GM12878 (cell line): ENCODE data around the gene MSX2. TPM values are rescaled to one million over a fixed set of nuclear protein-coding genes. Genes with fewer than 3 reads are reported as not detected.

Source experiments
- ATAC-seq: fragments of 200-7000 bp; cut with Tn5 transposase; 3 replicates; pipeline ENCODE4 v1.9.1; 2020; ENCODE audit warnings: mild to moderate bottlenecking, moderate library complexity
- BruUV-seq: library from RNA; stranded (reverse); fragments of 400-500 nt; replicated peaks from 2 replicates; lab custom pipeline; 2021; lab: Mats Ljungman, UMichigan
- CTCF ChIA-PET: fragments of 300-600 bp; sonication (Branson Sonifier 250); formaldehyde crosslinking; extraction: SDS; loops from one replicate; lab custom pipeline; 2021; ENCODE audit warnings: inconsistent platforms; lab: Yijun Ruan, JAX
- POLR2A ChIA-PET: fragments of 350-600 bp; formaldehyde crosslinking; extraction: SDS; loops from one replicate; lab custom pipeline; 2021; ENCODE audit warnings: inconsistent platforms; lab: Charles Lee
- RAD21 ChIA-PET: fragments of 300-600 bp; sonication (Branson Sonifier 250); formaldehyde crosslinking; loops from one replicate; lab custom pipeline; 2023; ENCODE audit warnings: antibody characterized with exemption; ENCODE audit not compliant: unreplicated experiment; lab: Charles Lee
- SMC1A ChIA-PET: fragments of 300-600 bp; sonication (Branson Sonifier 250); formaldehyde crosslinking; loops from one replicate; lab custom pipeline; 2023; ENCODE audit not compliant: unreplicated experiment, uncharacterized antibody; lab: Charles Lee
- DNase-seq: peaks from one replicate; pipeline ENCODE4 v3.0.0-alpha.2; 2011; ENCODE audit warnings: low read depth, low spot score
- FAIRE-seq: peaks from 3 replicates; lab custom pipeline; 2011; peaks lifted over from hg19 to GRCh38; lab: Jason Lieb, UNC
- H2AFZ ChIP-seq: 2 replicates; pipeline ENCODE4 v1.6.0; 2011; ENCODE audit warnings: low read depth, low read length, control low read depth; ENCODE audit not compliant: control insufficient read depth
- H3K27ac ChIP-seq: 2 replicates; pipeline ENCODE4 v1.5.1; 2011; ENCODE audit warnings: control low read depth; ENCODE audit not compliant: control insufficient read depth, insufficient read depth
- H3K27me3 ChIP-seq, 2 experiments: replicated peaks in 1 of 2; 2 replicates each; pipeline versions ENCODE4 v1.6.0 to v1.6.1; 2011; ENCODE audit warnings: low read length in 1 of 2; ENCODE audit not compliant: control insufficient read depth in 2 of 2, insufficient read depth in 2 of 2
- H3K36me3 ChIP-seq, 2 experiments: 2 replicates each; pipeline ENCODE4 v1.5.1; 2011; ENCODE audit warnings: low read length in 1 of 2; ENCODE audit not compliant: control insufficient read depth in 2 of 2, insufficient read depth in 2 of 2
- H3K4me1 ChIP-seq: 2 replicates; pipeline ENCODE4 v1.6.1; 2011; ENCODE audit warnings: mild to moderate bottlenecking, low read length, moderate library complexity, mixed read lengths; ENCODE audit not compliant: control insufficient read depth, insufficient read depth
- H3K4me2 ChIP-seq: 2 replicates; pipeline ENCODE4 v1.6.0; 2011; ENCODE audit warnings: control low read depth; ENCODE audit not compliant: control insufficient read depth, insufficient read depth
- H3K4me3 ChIP-seq: fragments of 200-600 bp; sonication (generic); 2 replicates; pipeline ENCODE4 v1.5.1; 2016
- H3K79me2 ChIP-seq: 2 replicates; pipeline ENCODE4 v1.6.0; 2011; ENCODE audit warnings: low read length; ENCODE audit not compliant: control insufficient read depth, insufficient read depth
- H3K9ac ChIP-seq: 2 replicates; pipeline ENCODE4 v1.8.0; 2011; ENCODE audit warnings: low read length, control low read depth, mixed read lengths; ENCODE audit not compliant: control insufficient read depth, insufficient read depth
- H3K9me3 ChIP-seq: replicated peaks from 3 replicates; pipeline ENCODE4 v1.5.1; 2011; ENCODE audit warnings: mild to moderate bottlenecking, low read length; ENCODE audit not compliant: control insufficient read depth, insufficient read depth
- H4K20me1 ChIP-seq: 2 replicates; pipeline ENCODE4 v1.6.0; 2011; ENCODE audit not compliant: control insufficient read depth, insufficient read depth
- CREM ChIP-seq: IDR thresholded peaks from 2 replicates; pipeline ENCODE4 v1.6.1; 2014; ENCODE audit warnings: antibody characterized with exemption, low read depth
- IKZF2 ChIP-seq, 2 experiments: fragments of 450-650 bp; IDR thresholded peaks; 2 replicates each; pipeline ENCODE4 v1.6.1; 2017; ENCODE audit warnings: mild to moderate bottlenecking in 2 of 2, moderate library complexity in 2 of 2
- POLR2AphosphoS5 ChIP-seq: IDR thresholded peaks from 2 replicates; pipeline ENCODE4 v1.6.1; 2011; ENCODE audit warnings: mild to moderate bottlenecking, low read length, inconsistent platforms
- RBBP5 ChIP-seq: fragments of 200-600 bp; sonication (generic); conservative IDR thresholded peaks from 2 replicates; pipeline ENCODE4 v1.6.1; 2016
- RCOR1 ChIP-seq: conservative IDR thresholded peaks from 2 replicates; pipeline ENCODE4 v1.6.1; 2012; ENCODE audit warnings: low read depth, low read length, improper control_type of control experiment
- SREBF2 ChIP-seq: IDR thresholded peaks from 2 replicates; pipeline ENCODE4 v1.6.1; 2012; ENCODE audit warnings: mild to moderate bottlenecking, low read length
- SUZ12 ChIP-seq: fragments of 200-600 bp; sonication (generic); IDR thresholded peaks from one replicate; pipeline ENCODE4 v1.6.1; 2018; ENCODE audit warnings: antibody characterized with exemption, mild to moderate bottlenecking; ENCODE audit not compliant: unreplicated experiment
- WGBS: methylation state at CpG from one replicate; pipeline ENCODE4 v1.1.6; 2016; ENCODE audit warnings: low lambda C conversion rate; ENCODE audit not compliant: insufficient replicate concordance, insufficient coverage; ENCODE audit errors: missing lambda C conversion rate; 5-methylcytosine and 5-hydroxymethylcytosine counted together
- in situ Hi-C: fragments of 300-500 bp; cut with MboI; formaldehyde crosslinking; loops from 9 replicates; pipeline ENCODE4 v1.14.3; 2018; ENCODE audit warnings: mixed read lengths
- intact Hi-C: fragments of 100-400 bp; cut with micrococcal nuclease; formaldehyde crosslinking; loops from one replicate; pipeline ENCODE4 v1.14.2; 2022; ENCODE audit not compliant: unreplicated experiment
- polyA plus RNA-seq, 11 experiments: library from polyadenylated mRNA; depleted of rRNA in 4 of 11; unstranded in 6 of 11; stranded (reverse) in 5 of 11; fragments of >200 nt; fragmentation: Nextera tagmentation in 4 of 11; fragmentation: Illumina TruSeq in 1 of 11; extraction: Ambion mirVana in 4 of 11; extraction: Trizol in 1 of 11; gene quantifications; 1 replicate in 1 of 11; 2 replicates in 10 of 11; pipeline versions ENCODE4 v1.2.1 to v1.2.3, GENCODE V29; 2011 to 2016; ENCODE audit warnings: inconsistent platforms in 2 of 11, missing spikeins in 2 of 11, low read depth in 1 of 11
- total RNA-seq, 4 experiments: library from RNA; depleted of rRNA in 3 of 4; stranded (reverse); fragments of >200 nt in 3 of 4; fragmentation: Illumina TruSeq in 1 of 4; extraction: Trizol in 1 of 4; gene quantifications; 2 replicates each; pipeline versions ENCODE4 v1.2.1 to v1.2.3, GENCODE V29; 2013 to 2021
- TF ChIP-seq, protein P1 (sequence below): fragments of 450-650 bp; IDR thresholded peaks from 2 replicates; pipeline ENCODE4 v1.6.1; 2014; ENCODE audit warnings: mild to moderate bottlenecking
- TF ChIP-seq, protein P2 (sequence below): fragments of 450-650 bp; IDR thresholded peaks from 2 replicates; pipeline ENCODE4 v1.6.1; 2016; ENCODE audit warnings: mild to moderate bottlenecking
- TF ChIP-seq, protein P3 (sequence below): fragments of 450-650 bp; IDR thresholded peaks from 2 replicates; pipeline ENCODE4 v1.6.1; 2017; ENCODE audit warnings: mild to moderate bottlenecking

MSX2 gene
- total and polyA plus RNA-seq, 10 of the 15 experiments (the other 5 are each of a cell fraction or from before 2014, with no cell fraction given), result not detected

DNA sequence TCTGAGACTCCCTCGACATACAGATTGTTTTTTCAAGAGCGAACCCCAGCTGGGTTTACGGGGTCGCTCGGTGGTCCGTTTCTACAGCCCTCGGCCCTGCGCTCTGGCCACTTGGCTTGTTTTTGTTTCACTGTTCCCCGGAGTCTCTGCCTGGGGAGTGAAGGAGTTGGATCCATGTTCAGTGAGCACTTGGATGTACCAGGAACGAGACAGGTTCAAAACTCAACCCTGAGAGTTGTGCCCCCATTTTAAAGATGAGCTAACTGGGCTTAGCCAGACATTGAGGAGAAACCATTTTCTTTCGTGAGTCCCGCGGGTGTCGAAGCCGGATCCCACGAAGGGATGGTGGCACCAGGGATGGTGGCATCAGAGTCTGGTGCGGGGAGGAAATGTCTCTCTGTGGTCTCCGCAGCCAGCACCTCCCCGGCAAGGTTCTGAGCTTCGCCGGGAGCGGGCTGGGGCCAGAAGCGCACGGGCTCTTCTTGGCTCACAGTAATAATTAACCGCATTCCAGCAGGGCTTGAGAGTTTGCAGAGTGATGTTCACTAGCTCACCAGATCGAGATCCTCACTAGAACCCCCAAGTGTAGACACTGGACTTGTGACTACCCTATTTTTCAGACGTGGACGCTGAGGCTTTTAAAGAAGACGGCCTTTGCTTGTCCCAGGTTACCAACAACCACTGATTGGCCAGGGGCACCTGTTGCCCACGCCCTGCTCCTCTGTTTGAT lies 1.0 kb downstream of the MSX2 start:
- ATAC-seq, result no peak
- Histone ChIP-seq H3K27me3 (peaks cover 3 to 18% of the 10 kb centered on the region in 2 experiments), H3K4me3 (no peak overlapping the region), H3K9me3 (no peaks in the 10 kb centered on the region; the same call in 2 of the 3 replicates), H3K79me2 (no peaks in the 10 kb centered on the region), H3K4me2 (no peak overlapping the region), H2AFZ (no peak overlapping the region), H3K9ac (no peak overlapping the region), H3K27ac (no peak overlapping the region), H3K36me3 (no peaks in the 10 kb centered on the region), H4K20me1 (no peaks in the 10 kb centered on the region), H3K4me1 (no peaks in the 10 kb centered on the region)
- SMC1A ChIA-PET, result no interaction called here
- no TSS peak for BruUV-seq
- WGBS, result 50% methylated on average over 30 of the region's 30 CpGs
- RAD21 ChIA-PET, result no interaction called here
- TF ChIP-seq RCOR1 (no peak), CREM (no peak), RBBP5 (no peak), POLR2AphosphoS5 (no peak), SUZ12 (no peak), IKZF2 (IDR thresholded peaks at IDR 0.05) (no peak), SREBF2 (no peak)
- TF ChIP-seq, protein P1, sequence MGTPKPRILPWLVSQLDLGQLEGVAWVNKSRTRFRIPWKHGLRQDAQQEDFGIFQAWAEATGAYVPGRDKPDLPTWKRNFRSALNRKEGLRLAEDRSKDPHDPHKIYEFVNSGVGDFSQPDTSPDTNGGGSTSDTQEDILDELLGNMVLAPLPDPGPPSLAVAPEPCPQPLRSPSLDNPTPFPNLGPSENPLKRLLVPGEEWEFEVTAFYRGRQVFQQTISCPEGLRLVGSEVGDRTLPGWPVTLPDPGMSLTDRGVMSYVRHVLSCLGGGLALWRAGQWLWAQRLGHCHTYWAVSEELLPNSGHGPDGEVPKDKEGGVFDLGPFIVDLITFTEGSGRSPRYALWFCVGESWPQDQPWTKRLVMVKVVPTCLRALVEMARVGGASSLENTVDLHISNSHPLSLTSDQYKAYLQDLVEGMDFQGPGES, result no peak
- TF ChIP-seq, protein P2, sequence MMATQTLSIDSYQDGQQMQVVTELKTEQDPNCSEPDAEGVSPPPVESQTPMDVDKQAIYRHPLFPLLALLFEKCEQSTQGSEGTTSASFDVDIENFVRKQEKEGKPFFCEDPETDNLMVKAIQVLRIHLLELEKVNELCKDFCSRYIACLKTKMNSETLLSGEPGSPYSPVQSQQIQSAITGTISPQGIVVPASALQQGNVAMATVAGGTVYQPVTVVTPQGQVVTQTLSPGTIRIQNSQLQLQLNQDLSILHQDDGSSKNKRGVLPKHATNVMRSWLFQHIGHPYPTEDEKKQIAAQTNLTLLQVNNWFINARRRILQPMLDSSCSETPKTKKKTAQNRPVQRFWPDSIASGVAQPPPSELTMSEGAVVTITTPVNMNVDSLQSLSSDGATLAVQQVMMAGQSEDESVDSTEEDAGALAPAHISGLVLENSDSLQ, result no peak
- TF ChIP-seq, protein P3, sequence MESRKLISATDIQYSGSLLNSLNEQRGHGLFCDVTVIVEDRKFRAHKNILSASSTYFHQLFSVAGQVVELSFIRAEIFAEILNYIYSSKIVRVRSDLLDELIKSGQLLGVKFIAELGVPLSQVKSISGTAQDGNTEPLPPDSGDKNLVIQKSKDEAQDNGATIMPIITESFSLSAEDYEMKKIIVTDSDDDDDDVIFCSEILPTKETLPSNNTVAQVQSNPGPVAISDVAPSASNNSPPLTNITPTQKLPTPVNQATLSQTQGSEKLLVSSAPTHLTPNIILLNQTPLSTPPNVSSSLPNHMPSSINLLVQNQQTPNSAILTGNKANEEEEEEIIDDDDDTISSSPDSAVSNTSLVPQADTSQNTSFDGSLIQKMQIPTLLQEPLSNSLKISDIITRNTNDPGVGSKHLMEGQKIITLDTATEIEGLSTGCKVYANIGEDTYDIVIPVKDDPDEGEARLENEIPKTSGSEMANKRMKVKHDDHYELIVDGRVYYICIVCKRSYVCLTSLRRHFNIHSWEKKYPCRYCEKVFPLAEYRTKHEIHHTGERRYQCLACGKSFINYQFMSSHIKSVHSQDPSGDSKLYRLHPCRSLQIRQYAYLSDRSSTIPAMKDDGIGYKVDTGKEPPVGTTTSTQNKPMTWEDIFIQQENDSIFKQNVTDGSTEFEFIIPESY, result no peak
- POLR2A ChIA-PET, result no interaction called here
- CTCF ChIA-PET, result no interaction called here
- in situ Hi-C loops (no loop called here), intact Hi-C loops (no loop called here)
- FAIRE-seq, result no peak
- DNase-seq, result no peak
